ENCODE results near the gene NAA10. TPM values are rescaled to one million over a fixed set of nuclear protein-coding genes. Genes with fewer than 3 reads are reported as not detected.

The NAA10 gene
- total and polyA plus RNA-seq, 7 experiments from 2014 or later = 37.6 to 79.7 (median 55.4) TPM

DNA sequence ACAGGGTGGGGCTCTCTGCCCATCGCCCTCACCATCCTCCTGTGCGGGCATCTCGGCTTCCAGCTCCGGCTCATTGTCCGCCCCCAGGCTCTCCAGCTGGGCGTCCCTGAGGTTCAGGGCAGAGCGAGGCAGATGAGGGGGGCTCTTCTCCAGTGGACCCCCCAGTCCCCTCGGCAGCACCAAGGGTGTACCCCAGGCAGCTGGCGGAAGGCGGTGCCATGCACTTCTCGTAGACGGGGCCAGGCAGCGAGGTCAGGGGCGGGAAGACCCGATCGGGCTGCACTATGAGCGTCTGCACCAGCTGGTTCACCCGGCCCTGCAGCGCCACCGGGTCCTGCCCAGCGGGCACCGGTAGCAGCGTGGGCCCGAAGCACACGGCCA lies 24.9 kb downstream of the NAA10 start:
- Mint-ChIP-seq H3K27ac (peak overlapping the region in 2 of 9 donors; percentile 38 to 68), H3K4me1 (peaks cover 0 to 17% (median 8%) of the 10 kb centered on the region in 7 donors), H3K4me3 (peak overlapping the region in 1 of 10 donors; percentile 37), H3K27me3 (no peaks in the 10 kb centered on the region), H3K9me3 (no peaks in the 10 kb centered on the region), H3K36me3 (peaks cover 0 to 8% (median 4%) of the 10 kb centered on the region in 5 donors)
- no peaks in the 10 kb centered on the region for H3K27me3 ChIP-seq (ENCODE audit: control insufficient read depth in 2 of 2, insufficient read depth in 2 of 2, low read length in 2 of 2)
- ATAC-seq = no peak
- H3K4me1 ChIP-seq (ENCODE audit: control insufficient read depth in 2 of 2, insufficient read depth in 2 of 2, low read length in 2 of 2) = peaks cover 8 to 10% of the 10 kb centered on the region in 2 donors
- ChIA-PET POLR2A (interaction anchor here (10.4 kb wide), 1 partner anchor 15 kb away, joined by 111 read pairs; the partner anchor contains the start of gene ARHGAP4), CTCF (interaction anchor here (1.0 kb wide), 1 partner anchor 17 kb away, joined by 3 read pairs; no protein-coding TSS in a partner anchor)
- intact Hi-C loops (cut with micrococcal nuclease) = loop anchor here in 1 of 2 donors (5.0 kb wide), 1 partner anchor 37 kb away; no protein-coding TSS in a partner anchor
- no peaks in the 10 kb centered on the region for H3K9me3 ChIP-seq (ENCODE audit: control insufficient read depth in 2 of 3, low read length in 3 of 3)
- no peak overlapping the region for H3K4me3 ChIP-seq (ENCODE audit: low read length)
- no peak overlapping the region for H3K27ac ChIP-seq (ENCODE audit: low read depth, low read length)
- DNase-seq = no peak
- H3K36me3 ChIP-seq (ENCODE audit: control insufficient read depth in 2 of 3, insufficient read depth in 3 of 3, low read length in 3 of 3) = peaks cover 0 to 47% (median 0%) of the 10 kb centered on the region in 3 experiments

DNA sequence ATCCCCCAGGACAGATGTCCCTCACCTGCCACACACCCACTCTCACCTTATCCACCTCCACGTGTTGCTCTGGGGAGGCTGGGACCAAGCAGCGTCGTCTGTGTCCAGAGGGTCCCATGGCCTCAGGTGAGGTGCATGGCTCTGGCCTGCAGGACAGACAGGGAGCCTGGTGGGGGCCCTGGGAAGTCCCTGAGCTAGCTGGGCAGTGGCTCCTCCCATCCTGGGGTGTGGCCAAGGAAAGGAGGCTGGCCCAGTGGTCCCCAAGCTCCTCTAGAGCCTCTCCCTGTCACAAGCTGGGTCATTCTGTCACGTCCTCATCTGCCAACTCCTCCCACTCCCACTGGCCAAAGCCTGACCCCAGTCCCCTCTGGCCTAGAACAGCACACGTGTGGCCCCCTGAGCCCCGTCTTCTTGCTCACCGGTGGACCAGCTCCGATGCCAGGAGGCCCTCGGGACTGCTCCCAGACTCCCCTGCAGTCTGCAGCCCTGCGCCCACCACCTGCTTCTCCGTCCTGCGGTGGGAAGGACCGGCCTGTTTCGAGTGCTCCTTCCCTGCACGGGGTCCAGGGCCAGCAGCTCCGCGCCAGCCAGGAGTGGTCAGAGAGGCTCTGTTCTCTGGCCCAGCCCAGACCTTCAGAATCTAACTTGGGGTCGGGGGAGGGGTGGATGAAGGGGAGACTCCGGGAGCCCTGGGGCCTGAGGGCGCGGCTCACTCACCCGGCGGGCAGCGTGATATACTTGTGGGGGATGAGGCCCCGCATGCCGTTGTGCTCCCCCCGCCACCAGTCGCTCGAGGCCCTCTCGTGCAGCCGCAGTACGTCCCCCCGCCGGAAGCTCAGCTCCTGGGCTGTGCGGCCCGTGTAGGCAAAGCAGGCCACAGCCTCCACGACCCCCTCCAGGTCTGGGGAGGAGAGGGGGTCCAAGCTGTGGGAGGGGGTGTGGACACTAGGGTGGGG lies 25.5 kb downstream of the NAA10 start:
- intact Hi-C loops (cut with micrococcal nuclease) = loop anchor here in 1 of 2 donors (5.0 kb wide), 1 partner anchor 38 kb away; no protein-coding TSS in a partner anchor
- H3K9me3 Mint-ChIP-seq = no peaks in the 10 kb centered on the region
- H3K36me3 Mint-ChIP-seq = peaks cover 0 to 8% (median 4%) of the 10 kb centered on the region in 5 donors
- H3K4me1 Mint-ChIP-seq = peaks cover 0 to 21% (median 11%) of the 10 kb centered on the region in 7 donors
- no peaks in the 10 kb centered on the region for H3K27me3 Mint-ChIP-seq
- DNase-seq (no peak), ATAC-seq (no peak)
- ChIA-PET POLR2A (interaction anchor here (10.4 kb wide), 1 partner anchor 15 kb away, joined by 111 read pairs; the partner anchor contains the start of gene ARHGAP4), CTCF (interaction anchor here (1.0 kb wide), 1 partner anchor 18 kb away, joined by 3 read pairs; no protein-coding TSS in a partner anchor)
- H3K36me3 ChIP-seq (ENCODE audit: control insufficient read depth in 2 of 3, insufficient read depth in 3 of 3, low read length in 3 of 3) = peaks cover 0 to 47% (median 0%) of the 10 kb centered on the region in 3 experiments
- H3K4me3 ChIP-seq (ENCODE audit: low read length) = no peak overlapping the region
- peak overlapping the region; percentile 35 for H3K27ac ChIP-seq (ENCODE audit: low read depth, low read length)
- H3K4me3 Mint-ChIP-seq = no peak overlapping the region
- peak overlapping the region in 1 of 9 donors; percentile 17 for H3K27ac Mint-ChIP-seq
- H3K4me1 ChIP-seq (ENCODE audit: control insufficient read depth in 2 of 2, insufficient read depth in 2 of 2, low read length in 2 of 2) = peaks cover 11 to 12% of the 10 kb centered on the region in 2 donors
- H3K9me3 ChIP-seq (ENCODE audit: control insufficient read depth in 2 of 3, low read length in 3 of 3) = no peaks in the 10 kb centered on the region
- H3K27me3 ChIP-seq (ENCODE audit: control insufficient read depth in 2 of 2, insufficient read depth in 2 of 2, low read length in 2 of 2) = no peaks in the 10 kb centered on the region

DNA sequence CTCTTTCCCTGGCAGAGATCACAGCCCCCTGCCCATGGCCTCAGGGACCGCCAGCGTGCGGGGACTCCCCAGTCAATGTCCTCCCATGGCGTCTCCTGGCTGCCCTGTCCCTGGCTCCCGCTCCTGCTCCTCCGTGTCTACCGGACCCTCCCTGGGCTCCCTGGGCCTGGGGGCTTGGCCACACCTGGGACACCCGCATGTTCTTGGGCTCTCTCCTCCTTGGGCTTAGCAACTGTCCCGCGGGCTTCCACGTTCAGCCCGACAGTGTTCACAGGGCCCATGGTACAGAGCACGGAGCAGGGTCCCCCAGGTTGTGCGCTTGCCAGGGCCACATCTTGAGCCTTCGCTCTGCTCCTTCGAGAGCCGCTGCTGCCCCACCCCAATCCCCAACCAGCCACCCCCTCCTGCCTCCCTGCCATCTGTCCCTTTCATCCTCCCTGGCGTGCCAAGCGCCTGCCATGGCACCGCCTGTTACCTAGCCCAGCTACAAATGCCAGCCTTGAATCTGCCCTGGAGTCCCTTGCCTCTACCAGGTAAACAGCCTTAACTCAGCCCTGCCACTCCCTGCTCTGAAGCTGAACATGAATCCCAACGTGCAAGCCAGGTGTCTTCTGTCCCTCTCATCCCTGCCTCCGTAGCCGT lies 26.5 kb downstream of the NAA10 start:
- POLR2A ChIA-PET = interaction anchor here (10.4 kb wide), 1 partner anchor 16 kb away, joined by 111 read pairs; the partner anchor contains the start of gene ARHGAP4
- Histone ChIP-seq H3K4me1 (ENCODE audit: control insufficient read depth in 2 of 2, insufficient read depth in 2 of 2, low read length in 2 of 2) (peaks cover 16 to 21% of the 10 kb centered on the region in 2 donors), H3K4me3 (ENCODE audit: low read length) (no peak overlapping the region), H3K27me3 (ENCODE audit: control insufficient read depth in 2 of 2, insufficient read depth in 2 of 2, low read length in 2 of 2) (no peaks in the 10 kb centered on the region), H3K27ac (ENCODE audit: low read depth, low read length) (peak overlapping the region; percentile 35), H3K9me3 (ENCODE audit: control insufficient read depth in 2 of 3, low read length in 3 of 3) (no peaks in the 10 kb centered on the region), H3K36me3 (ENCODE audit: control insufficient read depth in 2 of 3, insufficient read depth in 3 of 3, low read length in 3 of 3) (peaks cover 0 to 38% (median 0%) of the 10 kb centered on the region in 3 experiments)
- Mint-ChIP-seq H3K27ac (peak overlapping the region in 2 of 9 donors; percentile 17 to 36), H3K9me3 (no peaks in the 10 kb centered on the region), H3K4me1 (peaks cover 6 to 29% (median 19%) of the 10 kb centered on the region in 7 donors), H3K36me3 (peaks cover 0 to 5% (median 4%) of the 10 kb centered on the region in 5 donors), H3K27me3 (no peaks in the 10 kb centered on the region), H3K4me3 (no peak overlapping the region)
- ATAC-seq = no peak
- CTCF ChIA-PET = no interaction called here
- intact Hi-C loops (cut with micrococcal nuclease) = loop anchor here in 1 of 2 donors (5.0 kb wide), 1 partner anchor 39 kb away; no protein-coding TSS in a partner anchor
- no peak for DNase-seq

DNA sequence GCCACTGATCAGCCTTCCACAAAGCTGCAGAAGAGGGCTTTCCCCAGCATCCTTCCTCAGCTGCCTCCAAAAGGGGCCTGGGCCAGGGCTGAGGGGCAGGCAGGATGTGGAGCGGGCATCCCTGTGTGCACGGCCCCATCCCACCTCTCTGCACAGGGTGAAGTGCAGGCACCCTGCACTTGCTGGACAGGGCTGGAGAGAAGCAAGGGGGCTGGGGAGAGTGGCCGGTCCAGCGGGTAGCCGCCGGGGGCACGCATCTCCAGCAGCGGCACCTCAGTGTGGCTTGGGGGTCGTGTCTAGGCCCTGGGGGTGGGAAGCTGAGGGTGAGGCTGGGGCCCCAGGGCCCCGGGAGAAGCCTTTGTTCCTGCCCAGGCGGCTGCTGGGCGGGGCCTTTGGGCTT lies 27.4 kb downstream of the NAA10 start:
- Histone ChIP-seq H3K27me3 (ENCODE audit: control insufficient read depth in 2 of 2, insufficient read depth in 2 of 2, low read length in 2 of 2) (no peaks in the 10 kb centered on the region), H3K4me1 (ENCODE audit: control insufficient read depth in 2 of 2, insufficient read depth in 2 of 2, low read length in 2 of 2) (peaks cover 16 to 25% of the 10 kb centered on the region in 2 donors), H3K4me3 (ENCODE audit: low read length) (no peak overlapping the region), H3K36me3 (ENCODE audit: control insufficient read depth in 2 of 3, insufficient read depth in 3 of 3, low read length in 3 of 3) (peaks cover 0 to 30% (median 0%) of the 10 kb centered on the region in 3 experiments), H3K9me3 (ENCODE audit: control insufficient read depth in 2 of 3, low read length in 3 of 3) (no peaks in the 10 kb centered on the region), H3K27ac (ENCODE audit: low read depth, low read length) (no peak overlapping the region)
- Mint-ChIP-seq H3K36me3 (peaks cover 0 to 5% (median 4%) of the 10 kb centered on the region in 5 donors), H3K9me3 (peaks cover 0 to 1% (median 0%) of the 10 kb centered on the region in 11 donors), H3K4me3 (no peak overlapping the region), H3K27ac (no peak overlapping the region), H3K4me1 (peaks cover 11 to 33% (median 23%) of the 10 kb centered on the region in 7 donors), H3K27me3 (no peaks in the 10 kb centered on the region)
- ChIA-PET CTCF (interaction anchor here (1.3 kb wide), 1 partner anchor 43 kb away, joined by 5 read pairs; no protein-coding TSS in a partner anchor), POLR2A (interaction anchor here (0.9 to 10.4 kb wide), 3 partner anchors 17 to 113 kb away, joined by 3 to 111 read pairs (median 3); partner anchors contain the start of genes ARHGAP4, IDH3G and SSR4)
- DNase-seq = no peak
- ATAC-seq = no peak
- intact Hi-C loops (cut with micrococcal nuclease) = loop anchor here in 1 of 2 donors (2.0 to 5.0 kb wide), 2 partner anchors 17 to 40 kb away; no protein-coding TSS in a partner anchor

DNA sequence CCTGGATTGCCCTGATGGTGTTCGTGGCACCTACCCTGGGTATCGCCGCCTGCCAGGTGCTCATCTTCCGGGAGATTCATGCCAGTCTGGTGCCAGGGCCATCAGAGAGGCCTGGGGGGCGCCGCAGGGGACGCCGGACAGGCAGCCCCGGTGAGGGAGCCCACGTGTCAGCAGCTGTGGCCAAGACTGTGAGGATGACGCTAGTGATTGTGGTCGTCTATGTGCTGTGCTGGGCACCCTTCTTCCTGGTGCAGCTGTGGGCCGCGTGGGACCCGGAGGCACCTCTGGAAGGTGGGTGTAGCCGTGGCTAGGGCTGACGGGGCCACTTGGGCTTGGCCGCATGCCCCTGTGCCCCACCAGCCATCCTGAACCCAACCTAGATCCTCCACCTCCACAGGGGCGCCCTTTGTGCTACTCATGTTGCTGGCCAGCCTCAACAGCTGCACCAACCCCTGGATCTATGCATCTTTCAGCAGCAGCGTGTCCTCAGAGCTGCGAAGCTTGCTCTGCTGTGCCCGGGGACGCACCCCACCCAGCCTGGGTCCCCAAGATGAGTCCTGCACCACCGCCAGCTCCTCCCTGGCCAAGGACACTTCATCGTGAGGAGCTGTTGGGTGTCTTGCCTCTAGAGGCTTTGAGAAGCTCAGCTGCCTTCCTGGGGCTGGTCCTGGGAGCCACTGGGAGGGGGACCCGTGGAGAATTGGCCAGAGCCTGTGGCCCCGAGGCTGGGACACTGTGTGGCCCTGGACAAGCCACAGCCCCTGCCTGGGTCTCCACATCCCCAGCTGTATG lies 28.5 kb downstream of the NAA10 start:
- peak overlapping the region in 7 of 9 donors; percentile 16 to 79 (median 33) for H3K27ac Mint-ChIP-seq
- CTCF ChIA-PET = interaction anchor here (1.3 kb wide), 1 partner anchor 44 kb away, joined by 5 read pairs; no protein-coding TSS in a partner anchor
- H3K36me3 Mint-ChIP-seq = peaks cover 0 to 2% (median 0%) of the 10 kb centered on the region in 5 donors
- Histone ChIP-seq H3K9me3 (ENCODE audit: control insufficient read depth in 2 of 3, low read length in 3 of 3) (no peaks in the 10 kb centered on the region), H3K27me3 (ENCODE audit: control insufficient read depth in 2 of 2, insufficient read depth in 2 of 2, low read length in 2 of 2) (no peaks in the 10 kb centered on the region), H3K4me3 (ENCODE audit: low read length) (no peak overlapping the region), H3K36me3 (ENCODE audit: control insufficient read depth in 2 of 3, insufficient read depth in 3 of 3, low read length in 3 of 3) (peaks cover 0 to 26% (median 0%) of the 10 kb centered on the region in 3 experiments), H3K4me1 (ENCODE audit: control insufficient read depth in 2 of 2, insufficient read depth in 2 of 2, low read length in 2 of 2) (peaks cover 21 to 28% of the 10 kb centered on the region in 2 donors), H3K27ac (ENCODE audit: low read depth, low read length) (no peak overlapping the region)
- ATAC-seq (peak; percentile 68), DNase-seq (no peak)
- H3K4me3 Mint-ChIP-seq = peak overlapping the region in 1 of 10 donors; percentile 39
- POLR2A ChIA-PET = interaction anchor here (0.7 to 10.4 kb wide), 7 partner anchors 11 to 112 kb away, joined by 3 to 111 read pairs (median 3); partner anchors contain the start of genes ARHGAP4, IDH3G and SSR4
- H3K9me3 Mint-ChIP-seq = peaks cover 0 to 3% (median 0%) of the 10 kb centered on the region in 11 donors
- no peaks in the 10 kb centered on the region for H3K27me3 Mint-ChIP-seq
- peaks cover 11 to 34% (median 24%) of the 10 kb centered on the region in 7 donors for H3K4me1 Mint-ChIP-seq
- intact Hi-C loops (cut with micrococcal nuclease) = loop anchor here in 1 of 2 donors (2.0 to 5.0 kb wide), 2 partner anchors 18 to 41 kb away; no protein-coding TSS in a partner anchor

Measured in naive thymus-derived CD4-positive, alpha-beta T cell (primary cell).